Measurements from ENCODE around the gene VSX2.

- no peak for TF ChIP-seq CTCF (IDR thresholded peaks at IDR 0.05; ENCODE audit: poor library complexity, severe bottlenecking)
- TF ChIP-seq EZH2 (IDR thresholded peaks at IDR 0.05; ENCODE audit: borderline replicate concordance, insufficient read depth, low read length, poor library complexity, severe bottlenecking) = no peak
- no peak for TF ChIP-seq MXI1 (conservative IDR thresholded peaks at IDR 0.05; ENCODE audit: poor library complexity, severe bottlenecking)
- TF ChIP-seq TAF1 (IDR thresholded peaks at IDR 0.05; ENCODE audit: low read depth) = no peak
- TF ChIP-seq POLR2AphosphoS5 (IDR thresholded peaks at IDR 0.05) = no peak
- no peak for TF ChIP-seq EP300 (conservative IDR thresholded peaks at IDR 0.05; ENCODE audit: poor library complexity, severe bottlenecking)
- TF ChIP-seq, protein P1, sequence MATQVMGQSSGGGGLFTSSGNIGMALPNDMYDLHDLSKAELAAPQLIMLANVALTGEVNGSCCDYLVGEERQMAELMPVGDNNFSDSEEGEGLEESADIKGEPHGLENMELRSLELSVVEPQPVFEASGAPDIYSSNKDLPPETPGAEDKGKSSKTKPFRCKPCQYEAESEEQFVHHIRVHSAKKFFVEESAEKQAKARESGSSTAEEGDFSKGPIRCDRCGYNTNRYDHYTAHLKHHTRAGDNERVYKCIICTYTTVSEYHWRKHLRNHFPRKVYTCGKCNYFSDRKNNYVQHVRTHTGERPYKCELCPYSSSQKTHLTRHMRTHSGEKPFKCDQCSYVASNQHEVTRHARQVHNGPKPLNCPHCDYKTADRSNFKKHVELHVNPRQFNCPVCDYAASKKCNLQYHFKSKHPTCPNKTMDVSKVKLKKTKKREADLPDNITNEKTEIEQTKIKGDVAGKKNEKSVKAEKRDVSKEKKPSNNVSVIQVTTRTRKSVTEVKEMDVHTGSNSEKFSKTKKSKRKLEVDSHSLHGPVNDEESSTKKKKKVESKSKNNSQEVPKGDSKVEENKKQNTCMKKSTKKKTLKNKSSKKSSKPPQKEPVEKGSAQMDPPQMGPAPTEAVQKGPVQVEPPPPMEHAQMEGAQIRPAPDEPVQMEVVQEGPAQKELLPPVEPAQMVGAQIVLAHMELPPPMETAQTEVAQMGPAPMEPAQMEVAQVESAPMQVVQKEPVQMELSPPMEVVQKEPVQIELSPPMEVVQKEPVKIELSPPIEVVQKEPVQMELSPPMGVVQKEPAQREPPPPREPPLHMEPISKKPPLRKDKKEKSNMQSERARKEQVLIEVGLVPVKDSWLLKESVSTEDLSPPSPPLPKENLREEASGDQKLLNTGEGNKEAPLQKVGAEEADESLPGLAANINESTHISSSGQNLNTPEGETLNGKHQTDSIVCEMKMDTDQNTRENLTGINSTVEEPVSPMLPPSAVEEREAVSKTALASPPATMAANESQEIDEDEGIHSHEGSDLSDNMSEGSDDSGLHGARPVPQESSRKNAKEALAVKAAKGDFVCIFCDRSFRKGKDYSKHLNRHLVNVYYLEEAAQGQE (IDR thresholded peaks at IDR 0.05; ENCODE audit: borderline replicate concordance) = no peak
- no peak for TF ChIP-seq RAD21 (conservative IDR thresholded peaks at IDR 0.05)
- no peak for TF ChIP-seq SMC3 (conservative IDR thresholded peaks at IDR 0.05; ENCODE audit: poor library complexity)
These were observed 43.6 kb upstream of the VSX2 start for GRCh38 chr14:74195623-74196022.

Data from neural cell (in vitro differentiated cells).